HCT116 (cell line): ENCODE data around the gene TSR1. TPM values are rescaled to one million over a fixed set of nuclear protein-coding genes. Genes with fewer than 3 reads are reported as not detected.

Source experiments
- ATAC-seq: fragments of 200-7000 bp; cut with Tn5 transposase; 2 replicates; pipeline ENCODE4 v1.9.1; 2020; ENCODE audit warnings: mild to moderate bottlenecking, moderate library complexity
- BruUV-seq: library from RNA; stranded (reverse); fragments of 400-500 nt; replicated peaks from 2 replicates; lab custom pipeline; 2021; lab: Mats Ljungman, UMichigan
- CTCF ChIA-PET: fragments of 300-600 bp; sonication (Branson Sonifier 250); formaldehyde crosslinking; loops from one replicate; lab custom pipeline; 2021; ENCODE audit warnings: antibody characterized with exemption; lab: Charles Lee
- POLR2A ChIA-PET: fragments of 300-600, 350-600 bp; sonication (Branson Sonifier 250); formaldehyde crosslinking; loops from one replicate; lab custom pipeline; 2021; ENCODE audit warnings: antibody characterized with exemption; lab: Charles Lee
- RAD21 ChIA-PET, 2 experiments: fragments of 300-600 bp; sonication (Branson Sonifier 250); formaldehyde crosslinking; loops; one replicate each; lab custom pipeline; 2023; ENCODE audit warnings: low total read pairs in 2 of 2; ENCODE audit not compliant: uncharacterized antibody in 2 of 2, unreplicated experiment in 2 of 2, low non-redundant PET in 1 of 2; lab: Charles Lee
- DNase-seq: peaks from one replicate; pipeline ENCODE4 v3.0.0-alpha.2; 2010; ENCODE audit warnings: low read depth, low spot score
- H2AFZ ChIP-seq: fragments of 200-600 bp; shearing (Covaris generic), sonication (generic); 2 replicates; pipeline ENCODE4 v1.6.1; 2017; ENCODE audit warnings: low read depth, mixed run types, mixed read lengths, antibody characterized with exemption, low read length; ENCODE audit not compliant: poor library complexity, severe bottlenecking
- H3K27ac ChIP-seq: 2 replicates; pipeline ENCODE4 v1.5.1; 2012; ENCODE audit warnings: low read depth, low read length
- H3K27me3 ChIP-seq: fragments of 200-600 bp; sonication (generic); 2 replicates; pipeline ENCODE4 v1.6.1; 2016; ENCODE audit warnings: mixed run types, low read length, mixed read lengths; ENCODE audit not compliant: insufficient read depth
- H3K36me3 ChIP-seq, 2 experiments: fragments of 200-500 bp in 1 of 2; fragments of 200-600 bp in 1 of 2; sonication (Bioruptor generic) in 1 of 2; sonication (generic) in 1 of 2; 2 replicates each; pipeline versions ENCODE4 v1.5.1 to v1.6.1; 2014 to 2016; ENCODE audit warnings: low read length in 2 of 2, inconsistent platforms in 1 of 2, mixed read lengths in 1 of 2, mixed run types in 1 of 2; ENCODE audit not compliant: insufficient read depth in 2 of 2, control insufficient read depth in 1 of 2
- H3K4me1 ChIP-seq, 2 experiments: fragments of 200-600 bp in 1 of 2; sonication (generic) in 1 of 2; 2 replicates each; pipeline versions ENCODE4 v1.5.1 to v1.6.1; 2012 to 2017; ENCODE audit warnings: low read length in 2 of 2, inconsistent platforms in 1 of 2, mild to moderate bottlenecking in 1 of 2, mixed read lengths in 1 of 2, mixed run types in 1 of 2, moderate library complexity in 1 of 2; ENCODE audit not compliant: insufficient read depth in 2 of 2, control insufficient read depth in 1 of 2
- H3K4me2 ChIP-seq: fragments of 200-600 bp; sonication (generic); 2 replicates; pipeline ENCODE4 v1.6.1; 2017; ENCODE audit warnings: mixed run types, low read length, mixed read lengths
- H3K4me3 ChIP-seq, 2 experiments: fragments of 200-600 bp in 1 of 2; sonication (generic) in 1 of 2; replicated peaks in 1 of 2; 2 replicates each; pipeline ENCODE4 v1.5.1; 2011 to 2016; ENCODE audit warnings: low read length in 2 of 2, control low read depth in 1 of 2, low read depth in 1 of 2, mild to moderate bottlenecking in 1 of 2, mixed read lengths in 1 of 2, mixed run types in 1 of 2
- H3K79me2 ChIP-seq: fragments of 200-600 bp; sonication (generic); 2 replicates; pipeline ENCODE4 v1.6.1; 2017; ENCODE audit warnings: mild to moderate bottlenecking, mixed run types, low read length, moderate library complexity, mixed read lengths; ENCODE audit not compliant: insufficient read depth
- H3K9ac ChIP-seq: fragments of 200-600 bp; sonication (generic); 2 replicates; pipeline ENCODE4 v1.6.1; 2016; ENCODE audit warnings: low read length, mixed read lengths
- H3K9me2 ChIP-seq: fragments of 200-600 bp; sonication (generic), shearing (Covaris generic); 2 replicates; pipeline ENCODE4 v1.6.1; 2017; ENCODE audit warnings: mixed run types, mild to moderate bottlenecking, moderate library complexity; ENCODE audit not compliant: insufficient read depth
- H3K9me3 ChIP-seq, 2 experiments: fragments of 200-500 bp in 1 of 2; fragments of 200-600 bp in 1 of 2; sonication (Bioruptor generic) in 1 of 2; sonication (generic) in 1 of 2; 2 replicates each; pipeline ENCODE4 v1.6.1; 2014 to 2017; ENCODE audit warnings: low read length in 2 of 2, mixed read lengths in 2 of 2, inconsistent platforms in 1 of 2, low read depth in 1 of 2, mild to moderate bottlenecking in 1 of 2, mixed run types in 1 of 2, moderate library complexity in 1 of 2; ENCODE audit not compliant: control insufficient read depth in 1 of 2, insufficient read depth in 1 of 2
- H4K20me1 ChIP-seq: fragments of 200-600 bp; sonication (generic), shearing (Covaris generic); 2 replicates; pipeline ENCODE4 v1.6.1; 2017; ENCODE audit warnings: mixed run types, mild to moderate bottlenecking, moderate library complexity; ENCODE audit not compliant: insufficient read depth
- ATF3 ChIP-seq: IDR thresholded peaks from 2 replicates; pipeline ENCODE4 v1.6.1; 2012
- CBX3 ChIP-seq: IDR thresholded peaks from 2 replicates; pipeline ENCODE4 v1.6.1; 2012; ENCODE audit warnings: low read depth
- CTCF ChIP-seq, 3 experiments: fragments of 200-600 bp in 1 of 3; sonication (generic) in 1 of 3; IDR thresholded peaks in 2 of 3; conservative IDR thresholded peaks in 1 of 3; 2 replicates each; pipeline ENCODE4 v1.5.1; 2012 to 2017; ENCODE audit warnings: low read depth in 2 of 3, low read length in 2 of 3, antibody characterized with exemption in 1 of 3, borderline replicate concordance in 1 of 3, control low read depth in 1 of 3, mild to moderate bottlenecking in 1 of 3, mixed read lengths in 1 of 3, mixed run types in 1 of 3, moderate library complexity in 1 of 3; ENCODE audit not compliant: insufficient read depth in 1 of 3
- EGR1 ChIP-seq: IDR thresholded peaks from 2 replicates; pipeline ENCODE4 v1.6.1; 2012; ENCODE audit warnings: low read depth
- ELF1 ChIP-seq: IDR thresholded peaks from 2 replicates; pipeline ENCODE4 v1.6.1; 2012; ENCODE audit warnings: low read depth, borderline replicate concordance
- EZH2phosphoT487 ChIP-seq: fragments of 200-600 bp; IDR thresholded peaks from 2 replicates; pipeline ENCODE4 v1.6.1; 2018; ENCODE audit warnings: antibody characterized with exemption, borderline replicate concordance
- FOSL1 ChIP-seq: IDR thresholded peaks from 2 replicates; pipeline ENCODE4 v1.6.1; 2012; ENCODE audit warnings: low read depth
- JUND ChIP-seq: IDR thresholded peaks from 2 replicates; pipeline ENCODE4 v1.6.1; 2012
- MAX ChIP-seq: IDR thresholded peaks from 2 replicates; pipeline ENCODE4 v1.6.1; 2012
- POLR2A ChIP-seq: IDR thresholded peaks from 2 replicates; pipeline ENCODE4 v1.7.0; 2011; ENCODE audit warnings: borderline replicate concordance; ENCODE audit not compliant: insufficient read depth, insufficient read length; ENCODE audit errors: extremely low read depth
- RAD21 ChIP-seq: IDR thresholded peaks from 2 replicates; pipeline ENCODE4 v1.6.1; 2012; ENCODE audit warnings: low read depth, mild to moderate bottlenecking
- SIN3A ChIP-seq: IDR thresholded peaks from 2 replicates; pipeline ENCODE4 v1.6.1; 2012; ENCODE audit warnings: low read depth
- SRF ChIP-seq: IDR thresholded peaks from 2 replicates; pipeline ENCODE4 v1.6.1; 2012; ENCODE audit warnings: low read depth
- TCF7L2 ChIP-seq: IDR thresholded peaks from 2 replicates; pipeline ENCODE4 v1.7.0; 2011; ENCODE audit warnings: borderline replicate concordance, inconsistent platforms; ENCODE audit not compliant: insufficient read depth, insufficient read length; ENCODE audit errors: extremely low read depth
- YY1 ChIP-seq: IDR thresholded peaks from 2 replicates; pipeline ENCODE4 v1.6.1; 2011; ENCODE audit warnings: low read length, low read depth, moderate library complexity, mild to moderate bottlenecking; ENCODE audit not compliant: insufficient replicate concordance; ENCODE audit errors: extremely low read depth
- ZFX ChIP-seq: fragments of 450-650 bp; IDR thresholded peaks from 2 replicates; pipeline ENCODE4 v1.6.1; 2017
- ZNF274 ChIP-seq: fragments of 200-500 bp; sonication (Bioruptor generic); IDR thresholded peaks from 2 replicates; pipeline ENCODE4 v1.6.1; 2014; ENCODE audit warnings: mild to moderate bottlenecking, low read depth, low read length, inconsistent platforms
- intact Hi-C: fragments of 100-400 bp; cut with micrococcal nuclease; formaldehyde crosslinking; loops from 2 replicates; pipeline ENCODE4 v1.10.0; 2022
- total RNA-seq: library from RNA; stranded (reverse); gene quantifications from one replicate; pipeline ENCODE4 v1.2.1, GENCODE V29; 2021; ENCODE audit not compliant: unreplicated experiment

The TSR1 gene
- total RNA-seq, 1 experiment from 2014 or later, result 77.2 TPM

- ATAC-seq (no peak), DNase-seq (no peak)
- H3K9me3 ChIP-seq, result no peaks in the 10 kb centered on the region
- no peak overlapping the region for H3K4me3 ChIP-seq
- CTCF ChIA-PET, result no interaction called here
- peaks cover 12 to 17% of the 10 kb centered on the region in 2 experiments for H3K4me1 ChIP-seq
- no TSS peak for BruUV-seq
- no peaks in the 10 kb centered on the region for H3K9me2 ChIP-seq
- H3K4me2 ChIP-seq, result no peak overlapping the region
- H3K36me3 ChIP-seq, result peaks cover 4 to 7% of the 10 kb centered on the region in 2 experiments; a peak in 2 of 4 replicates
- H2AFZ ChIP-seq, result no peak overlapping the region
- intact Hi-C loops, result no loop called here
- H3K9ac ChIP-seq, result no peak overlapping the region
- RAD21 ChIA-PET, result no interaction called here
- H3K27ac ChIP-seq, result no peak overlapping the region
- no peaks in the 10 kb centered on the region for H3K79me2 ChIP-seq
- H4K20me1 ChIP-seq, result no peaks in the 10 kb centered on the region
- no peak for TF ChIP-seq CBX3
- TF ChIP-seq JUND, result no peak
- TF ChIP-seq POLR2A, result no peak
- no peak for TF ChIP-seq ATF3
- TF ChIP-seq EZH2phosphoT487, result no peak
- no peak for TF ChIP-seq MAX
- no peak for TF ChIP-seq ZNF274
- no peak for TF ChIP-seq EGR1
- no peak for TF ChIP-seq ELF1
- TF ChIP-seq TCF7L2, result no peak
- no peak for TF ChIP-seq SIN3A
- TF ChIP-seq FOSL1, result no peak
- TF ChIP-seq RAD21, result no peak
- TF ChIP-seq CTCF (IDR thresholded peaks at IDR 0.05 in 2 of 3, conservative IDR thresholded peaks at IDR 0.05 in 1 of 3; ENCODE audit: borderline replicate concordance in 1 of 3, insufficient read depth in 1 of 3, low read depth in 2 of 3, low read length in 2 of 3), result no peak
- TF ChIP-seq ZFX, result no peak
- no peak for TF ChIP-seq SRF
- no peak for TF ChIP-seq YY1
- POLR2A ChIA-PET, result no interaction called here
- no peaks in the 10 kb centered on the region for H3K27me3 ChIP-seq
Observed at GRCh38 chr17:2364763-2365116, 28.5 kb upstream of the TSR1 start.
